Spinal cord (tissue), 10 donors: ENCODE measurements around the gene SP6. TPM values are rescaled to one million over a fixed set of nuclear protein-coding genes. Genes with fewer than 3 reads are reported as not detected.

Experiments used
- DNase-seq, 6 donors: peaks; one replicate each; pipeline versions ENCODE4 v3.0.0 to v3.0.0-alpha.2; 2013 to 2015; ENCODE audit warnings: low spot score in 6 of 6, low read depth in 4 of 6
- H3K27ac ChIP-seq: one replicate; pipeline ENCODE4 v1.5.1; 2013; ENCODE audit warnings: low read depth, low read length, control low read depth
- H3K27me3 ChIP-seq: one replicate; pipeline ENCODE4 v1.6.1; 2013; ENCODE audit warnings: low read length; ENCODE audit not compliant: control insufficient read depth, insufficient read depth
- H3K36me3 ChIP-seq: one replicate; pipeline ENCODE4 v1.6.1; 2013; ENCODE audit warnings: low read length; ENCODE audit not compliant: control insufficient read depth, insufficient read depth
- H3K4me1 ChIP-seq: one replicate; pipeline ENCODE4 v1.6.1; 2013; ENCODE audit warnings: low read length; ENCODE audit not compliant: control insufficient read depth, insufficient read depth
- H3K4me3 ChIP-seq: one replicate; pipeline ENCODE4 v1.5.1; 2013; ENCODE audit warnings: low read depth, low read length, control low read depth
- H3K9me3 ChIP-seq: one replicate; pipeline ENCODE4 v1.6.1; 2013; ENCODE audit warnings: low read length; ENCODE audit not compliant: control insufficient read depth, insufficient read depth
- WGBS: methylation state at CpG from one replicate; pipeline ENCODE4 v1.1.5; 2013; ENCODE audit warnings: missing lambda C conversion rate; ENCODE audit not compliant: insufficient coverage; 5-methylcytosine and 5-hydroxymethylcytosine counted together
- polyA plus RNA-seq, 2 donors: library from polyadenylated mRNA; unstranded; fragments of 120-200 nt; gene quantifications; one replicate each; pipeline ENCODE4 v1.2.1, GENCODE V29; 2013; ENCODE audit not compliant: insufficient read length in 2 of 2
- total RNA-seq, 2 donors: library from RNA; depleted of rRNA in 1 of 2; stranded (reverse); fragments of 120-200 nt in 1 of 2; fragments of >200 nt in 1 of 2; gene quantifications; one replicate each; pipeline versions ENCODE4 v1.2.3 to v1.2.4, GENCODE V29; 2013 to 2014
- donor health status: healthy.

Gene SP6
- total and polyA plus RNA-seq, 4 donors = 0.22 to 0.92 (median 0.40) TPM

DNA sequence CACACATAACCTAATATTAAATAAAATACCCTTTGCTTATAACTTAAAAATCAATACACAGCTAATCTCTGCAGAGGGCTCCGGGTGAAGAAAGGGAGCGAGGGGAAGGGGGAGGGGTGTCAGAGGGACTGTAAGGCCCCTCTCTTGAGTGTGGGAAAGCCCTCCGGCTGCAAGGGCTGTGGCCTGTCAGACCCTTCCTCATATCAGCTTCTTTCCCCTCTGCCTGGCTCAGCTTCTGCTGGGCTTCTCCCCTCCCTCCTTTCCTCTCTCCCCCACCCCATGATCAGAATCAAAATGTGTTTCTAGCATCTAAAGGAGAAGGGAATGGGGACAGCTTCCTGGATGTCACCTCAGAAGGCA, 5.3 kb downstream of the SP6 start:
- WGBS = no CpG with 5 or more reads among the region's 3 CpGs
- Histone ChIP-seq H3K27ac (no peak overlapping the region), H3K4me1 (peaks cover 38% of the 10 kb centered on the region), H3K27me3 (peaks cover 56% of the 10 kb centered on the region), H3K36me3 (peaks cover 3% of the 10 kb centered on the region), H3K9me3 (no peaks in the 10 kb centered on the region), H3K4me3 (no peak overlapping the region)
- no peak for DNase-seq

DNA sequence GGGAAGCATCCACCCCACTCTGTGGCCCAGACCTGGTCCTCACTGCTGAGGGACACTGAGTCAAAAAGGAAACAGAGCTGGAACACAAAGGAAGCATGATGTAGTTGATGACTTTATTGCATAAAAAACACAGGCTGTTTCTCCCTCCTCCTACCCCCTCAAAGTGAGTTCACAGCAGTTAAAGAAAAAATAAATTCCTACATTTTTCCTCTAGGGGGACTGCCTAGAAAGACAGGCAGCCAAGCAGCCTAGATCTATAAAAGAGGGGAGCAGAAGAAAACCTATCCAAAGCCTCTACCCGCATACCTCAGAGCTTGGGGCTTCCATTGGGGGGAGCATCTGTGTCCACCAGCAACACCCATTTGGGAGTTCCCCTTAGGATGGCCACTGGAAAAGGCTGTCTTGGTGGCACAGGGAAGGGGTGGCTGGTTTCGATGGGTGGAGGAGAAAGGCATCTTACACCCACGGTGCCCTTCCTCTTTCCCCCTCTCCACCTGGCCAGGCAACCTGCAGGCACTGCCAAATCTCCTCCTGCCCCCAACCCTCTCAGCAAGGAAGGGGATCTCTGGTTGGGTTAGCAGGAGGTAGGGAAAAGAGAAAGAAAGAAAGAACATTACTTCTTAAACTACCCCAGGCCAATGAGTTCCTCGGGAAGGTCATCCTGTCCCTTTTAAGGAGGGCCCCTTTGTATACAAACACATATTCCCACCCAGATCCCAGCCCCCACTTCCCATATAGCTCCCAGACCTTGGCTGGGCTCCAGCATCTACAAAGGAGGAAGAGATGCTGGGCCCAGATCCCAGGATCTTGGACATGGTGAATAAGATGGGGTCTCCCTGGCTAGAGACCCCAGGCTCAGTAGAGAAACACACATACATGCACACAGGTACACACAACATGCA, 5.9 kb downstream of the SP6 start:
- Histone ChIP-seq H3K27me3 (peaks cover 49% of the 10 kb centered on the region), H3K4me3 (no peak overlapping the region), H3K36me3 (peaks cover 3% of the 10 kb centered on the region), H3K27ac (no peak overlapping the region), H3K9me3 (no peaks in the 10 kb centered on the region), H3K4me1 (peaks cover 42% of the 10 kb centered on the region)
- DNase-seq = peak in 1 of 6 donors; percentile 23
- 40% methylated on average over 1 of the region's 4 CpGs for WGBS

DNA sequence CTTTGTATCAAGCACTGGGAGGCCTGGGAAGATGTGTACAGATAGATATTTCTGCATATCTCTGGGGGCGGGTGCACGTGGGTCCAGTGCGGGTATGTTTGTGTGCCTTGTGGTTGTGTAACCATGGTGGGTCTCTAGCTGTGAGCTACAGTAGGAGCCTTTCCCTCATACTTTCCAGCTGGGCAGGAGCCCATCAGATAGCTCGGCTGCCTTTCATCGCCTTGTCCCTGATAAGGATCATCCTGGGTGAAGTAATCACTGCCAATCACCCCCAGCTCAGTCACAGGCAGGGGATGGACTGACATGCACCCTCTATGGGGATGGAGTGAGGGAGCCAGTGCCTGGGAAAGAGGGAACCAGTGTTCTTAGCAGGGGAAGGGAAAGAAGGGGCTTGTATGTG, 6.7 kb downstream of the SP6 start:
- peaks cover 6% of the 10 kb centered on the region for H3K36me3 ChIP-seq

DNA sequence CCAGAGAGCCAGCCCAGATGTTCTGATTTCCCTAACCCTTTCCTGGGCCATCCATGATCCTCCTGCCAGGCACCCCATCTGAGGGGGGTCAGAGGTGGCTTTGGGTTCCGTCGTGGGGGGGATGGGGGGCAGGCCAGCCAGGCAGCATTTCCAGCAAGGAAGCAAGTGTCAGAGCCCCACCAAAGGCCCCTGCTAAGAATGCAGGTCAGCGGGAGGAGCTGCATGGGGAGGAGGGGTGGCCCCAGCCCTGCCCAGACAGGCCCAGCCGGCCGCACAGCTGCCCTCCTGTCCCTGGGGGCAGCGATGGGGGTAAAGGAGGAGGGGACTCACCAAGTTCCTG, 7.6 kb downstream of the SP6 start:
- DNase-seq = no peak
- Histone ChIP-seq H3K36me3 (peaks cover 13% of the 10 kb centered on the region), H3K27me3 (peaks cover 32% of the 10 kb centered on the region), H3K4me3 (no peak overlapping the region), H3K4me1 (peaks cover 57% of the 10 kb centered on the region), H3K27ac (no peak overlapping the region), H3K9me3 (no peaks in the 10 kb centered on the region)
- WGBS = 18% methylated on average over 3 of the region's 6 CpGs

More for the DNA sequence above, 6.7 kb downstream of the SP6 start:
- Histone ChIP-seq H3K27ac (no peak overlapping the region), H3K4me1 (peaks cover 50% of the 10 kb centered on the region), H3K27me3 (peaks cover 41% of the 10 kb centered on the region), H3K4me3 (no peak overlapping the region), H3K9me3 (no peaks in the 10 kb centered on the region)
- DNase-seq = no peak
- no CpG with 5 or more reads among the region's 5 CpGs for WGBS

DNA sequence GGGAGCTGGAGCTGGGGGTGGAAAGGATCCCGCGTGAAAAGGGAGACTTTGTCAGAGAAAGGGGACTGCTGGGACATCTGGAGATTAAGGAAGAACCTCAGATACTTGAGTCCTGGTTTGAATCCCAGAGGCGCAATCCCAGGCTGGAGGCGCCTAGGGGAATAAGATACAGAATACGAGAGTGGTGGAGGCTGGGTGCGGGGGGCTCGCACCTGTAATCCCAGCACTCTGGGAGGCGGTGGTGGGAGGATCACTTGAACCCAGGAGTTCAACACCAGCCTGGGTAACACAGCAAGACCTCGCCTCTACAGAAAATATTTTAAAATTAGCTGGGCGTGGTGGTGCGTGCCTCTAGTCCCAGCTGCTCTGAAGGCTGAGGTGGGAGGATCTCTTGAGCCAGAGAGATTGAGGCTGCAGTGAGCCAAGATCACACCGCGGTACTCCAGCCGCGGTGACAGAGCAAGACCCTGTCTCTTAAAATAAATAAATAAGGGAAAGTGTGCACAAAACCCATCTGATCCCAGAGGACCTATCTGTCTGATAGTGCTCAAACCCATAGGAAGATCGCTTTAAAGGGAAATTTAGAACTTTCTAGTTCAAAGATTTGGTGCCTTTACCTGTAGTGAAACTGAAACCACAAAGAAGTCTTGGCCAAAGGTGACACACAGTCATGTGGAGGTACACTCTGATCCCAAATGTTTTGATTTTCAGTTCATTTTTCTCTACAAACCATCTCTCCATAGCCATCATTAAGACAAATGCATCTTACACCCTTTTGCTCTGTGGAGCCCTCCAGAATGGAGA, 9.3 kb downstream of the SP6 start:
- H3K4me3 ChIP-seq = peak overlapping the region; percentile 90
- no peak for DNase-seq
- H3K27me3 ChIP-seq = peaks cover 15% of the 10 kb centered on the region
- peaks cover 27% of the 10 kb centered on the region for H3K36me3 ChIP-seq
- H3K4me1 ChIP-seq = peaks cover 50% of the 10 kb centered on the region
- WGBS = 47% methylated on average over 7 of the region's 16 CpGs
- peak overlapping the region; percentile 76 for H3K27ac ChIP-seq
- no peaks in the 10 kb centered on the region for H3K9me3 ChIP-seq

DNA sequence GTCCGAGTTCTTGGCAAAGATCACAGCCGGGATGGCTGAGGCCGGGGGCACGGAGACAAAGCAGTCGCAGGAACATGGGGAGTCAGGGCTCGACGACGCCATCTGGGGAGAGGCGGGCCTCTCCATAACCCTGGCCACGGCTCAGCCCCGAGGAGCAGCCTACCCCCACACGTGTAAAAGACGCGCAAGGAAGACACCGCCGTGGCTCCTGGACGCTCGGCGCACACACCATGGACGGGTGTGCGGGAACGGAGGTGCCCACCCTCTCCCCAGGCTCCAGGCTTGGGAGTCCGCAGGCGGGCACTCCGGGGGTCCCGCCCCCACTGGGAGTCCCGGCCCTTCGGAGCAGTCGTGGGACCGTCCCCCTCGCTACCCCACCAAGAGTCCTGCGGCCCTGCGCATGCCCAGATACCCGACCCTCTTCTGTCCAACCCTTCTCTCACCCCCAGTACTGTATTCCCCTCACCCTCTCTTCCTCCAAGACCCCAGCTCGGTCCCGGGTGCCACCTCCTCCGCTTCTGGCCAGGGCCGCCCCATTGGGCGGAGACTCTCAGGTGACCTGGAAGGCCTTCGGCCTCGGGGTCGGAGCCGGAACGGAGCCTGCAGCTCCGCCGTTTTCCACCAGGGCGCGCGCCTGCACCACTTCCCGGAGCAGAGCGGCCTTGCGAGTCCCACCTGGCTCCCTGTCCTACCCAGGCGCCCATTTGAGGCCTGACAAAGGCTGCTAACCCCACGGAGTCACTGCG, 10.0 kb downstream of the SP6 start, which contains the start of gene SCRN2:
Gene SCRN2, minus strand, starts transcription at position 532 of the 746 bp plus-strand sequence. Its CDS starts 430 bp downstream, at position 102.
- Histone ChIP-seq H3K27ac (peak within 1 kb of the TSS; percentile 76), H3K27me3 (peaks cover 8% of the 10 kb centered on the region), H3K36me3 (peaks cover 34% of the 10 kb centered on the region), H3K4me1 (peaks cover 46% of the 10 kb centered on the region), H3K4me3 (peak within 1 kb of the TSS; percentile 90), H3K9me3 (no peaks in the 10 kb centered on the region)
- peak; percentile 57 to 94 (median 74) for DNase-seq
- WGBS = under 1% methylated on average over 55 of the region's 55 CpGs

DNA sequence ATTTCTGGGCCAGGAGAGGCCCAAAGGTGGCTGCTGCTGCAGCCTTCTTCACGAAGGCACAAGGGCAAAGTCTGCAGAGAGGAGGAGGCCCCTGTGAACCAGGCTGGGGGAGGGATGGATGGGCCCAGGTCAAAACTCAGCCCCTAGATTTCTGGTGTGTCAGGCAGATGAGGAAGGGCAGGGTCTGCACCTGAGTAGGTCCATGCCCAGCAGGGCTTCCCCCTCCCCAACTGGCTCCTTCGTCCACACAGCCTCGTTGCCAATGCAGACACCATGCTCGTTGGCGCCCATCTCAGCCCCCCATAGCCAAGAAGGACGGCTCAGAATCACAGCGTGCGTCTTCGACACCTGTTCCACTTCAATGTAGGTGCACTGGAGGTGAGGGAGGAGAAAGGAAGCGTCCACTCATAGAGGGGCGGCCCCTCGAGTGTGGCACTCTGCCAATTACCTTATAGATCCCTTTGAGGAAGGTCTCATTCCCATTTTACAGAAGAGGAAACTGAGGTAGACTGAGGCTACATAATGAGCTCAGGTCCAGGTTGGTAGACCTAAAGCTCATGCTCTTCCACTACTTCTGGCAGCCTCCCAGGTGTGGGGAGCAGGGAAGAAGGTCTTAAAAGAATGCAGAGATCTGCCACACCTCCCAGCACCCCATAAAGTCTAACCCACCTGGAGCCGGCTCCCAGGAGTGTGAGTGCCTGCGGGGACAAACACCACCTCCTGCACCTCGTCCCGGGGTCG, 10.8 kb downstream of the SP6 start:
- Histone ChIP-seq H3K9me3 (no peaks in the 10 kb centered on the region), H3K27me3 (peaks cover under 1% of the 10 kb centered on the region), H3K36me3 (peaks cover 39% of the 10 kb centered on the region), H3K4me3 (peak overlapping the region; percentile 90), H3K4me1 (peaks cover 46% of the 10 kb centered on the region), H3K27ac (peak overlapping the region; percentile 76)
- WGBS = 1% methylated on average over 5 of the region's 17 CpGs
- DNase-seq = peak in 1 of 6 donors; percentile 44

DNA sequence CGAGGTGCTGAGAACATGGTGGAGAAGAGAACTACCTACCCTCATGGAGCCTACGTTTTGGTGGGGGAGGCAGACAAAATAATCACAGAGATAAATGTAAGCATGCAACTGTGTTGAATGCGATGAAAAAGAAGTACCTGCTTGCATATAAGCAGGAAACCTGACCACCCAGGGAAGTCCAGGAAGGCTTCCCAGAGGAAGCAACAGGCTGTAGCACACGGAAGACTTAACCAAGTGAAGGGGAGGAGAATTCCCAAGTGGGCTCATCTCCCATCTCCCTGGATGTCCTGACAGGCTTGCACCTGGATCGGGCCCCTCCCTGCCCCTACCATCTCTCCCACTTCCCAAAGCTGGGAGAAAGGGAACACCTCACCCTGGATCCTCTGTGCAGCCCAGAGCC, 11.9 kb downstream of the SP6 start:
- WGBS = 86% methylated on average over 3 of the region's 5 CpGs
- Histone ChIP-seq H3K4me3 (no peak overlapping the region), H3K27me3 (no peaks in the 10 kb centered on the region)

DNA sequence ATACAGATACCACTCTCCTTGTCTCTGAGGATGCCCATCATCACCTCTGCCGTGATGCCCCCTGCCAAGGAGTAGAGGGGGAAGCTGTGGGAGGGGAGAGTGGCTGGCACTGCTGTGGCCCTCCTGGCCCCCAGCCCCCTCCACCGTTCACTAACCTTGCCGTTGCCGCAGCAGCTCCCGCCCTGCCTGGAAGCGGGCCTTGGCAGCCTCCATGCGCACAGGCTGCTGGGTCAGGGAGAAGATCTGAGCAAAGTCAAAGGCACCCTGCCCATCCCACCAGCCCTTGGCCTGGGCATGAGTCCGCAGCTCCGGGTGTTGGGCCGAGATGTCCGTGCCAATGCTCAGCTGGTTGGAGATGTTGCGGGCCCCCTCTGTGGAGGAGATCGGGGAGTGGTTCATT, 12.3 kb downstream of the SP6 start:
- Histone ChIP-seq H3K36me3 (peaks cover 39% of the 10 kb centered on the region), H3K27me3 (no peaks in the 10 kb centered on the region), H3K9me3 (no peaks in the 10 kb centered on the region), H3K27ac (no peak overlapping the region), H3K4me1 (peaks cover 46% of the 10 kb centered on the region), H3K4me3 (no peak overlapping the region)
- DNase-seq = no peak
- 94% methylated on average over 9 of the region's 13 CpGs for WGBS

More for the DNA sequence above, 11.9 kb downstream of the SP6 start:
- H3K36me3 ChIP-seq = peaks cover 39% of the 10 kb centered on the region
- H3K4me1 ChIP-seq = peaks cover 46% of the 10 kb centered on the region
- DNase-seq = no peak
- H3K9me3 ChIP-seq = no peaks in the 10 kb centered on the region
- no peak overlapping the region for H3K27ac ChIP-seq
